ENCODE results near the gene ZNF419.
"Not testable (repeated sequence)": the region's sequence is repeated elsewhere in the genome, so short reads cannot be mapped to it uniquely, and the experiment has no call there.

The ZNF419 gene

DNA sequence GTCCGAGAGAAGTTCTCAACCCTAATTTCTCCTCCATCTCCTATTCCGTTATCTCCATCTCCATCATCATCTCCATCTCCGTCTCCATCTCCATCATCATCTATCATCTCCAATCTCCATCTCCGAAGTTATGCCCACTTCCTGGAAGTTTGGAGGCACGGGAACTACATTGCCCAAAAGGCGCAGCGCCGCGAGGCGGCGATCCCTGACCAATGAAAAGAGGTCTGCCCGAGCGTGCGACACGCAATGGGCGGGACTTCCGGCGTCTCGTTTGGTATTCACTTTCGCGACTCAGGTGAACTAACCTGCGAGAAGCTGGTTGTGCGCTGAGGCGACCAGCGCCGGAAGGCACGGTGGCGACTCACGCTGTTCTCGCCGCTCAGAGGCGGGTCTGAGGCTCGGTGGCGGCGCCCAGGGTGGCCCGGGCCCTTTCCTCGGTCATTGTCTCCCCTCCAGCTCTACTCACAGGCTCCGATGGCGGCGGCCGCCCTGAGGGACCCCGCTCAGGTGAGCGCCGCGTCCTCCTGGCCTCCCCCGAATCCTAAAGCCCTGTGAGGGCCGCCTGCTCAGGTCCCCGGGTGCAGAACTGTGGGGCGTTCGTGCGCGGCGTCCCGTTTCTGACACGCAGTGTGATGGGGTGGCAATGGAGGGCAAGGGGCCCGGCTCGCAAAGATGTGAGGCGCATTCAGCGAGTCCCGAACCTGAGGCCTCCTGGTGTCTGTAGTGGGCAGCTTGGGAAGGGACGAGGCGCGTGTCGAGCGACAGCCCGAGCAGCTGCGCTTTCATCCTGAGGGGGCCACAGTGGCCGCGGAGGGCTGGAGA lies at the start of gene ZNF419:
Gene ZNF419, plus strand, starts transcription at position 274 of the 822 bp plus-strand sequence. Its CDS starts 201 bp downstream, at position 475.
- H3K27me3 Mint-ChIP-seq: not testable (repeated sequence)
- peaks cover 37% of the 10 kb centered on the region for H3K36me3 Mint-ChIP-seq
- H3K9me3 Mint-ChIP-seq: peaks cover 28% of the 10 kb centered on the region
- H3K27ac Mint-ChIP-seq: peak within 1 kb of the TSS; percentile 83
- peak within 1 kb of the TSS; percentile 74 for H3K4me3 Mint-ChIP-seq
- H3K4me1 Mint-ChIP-seq: peaks cover 15% of the 10 kb centered on the region

DNA sequence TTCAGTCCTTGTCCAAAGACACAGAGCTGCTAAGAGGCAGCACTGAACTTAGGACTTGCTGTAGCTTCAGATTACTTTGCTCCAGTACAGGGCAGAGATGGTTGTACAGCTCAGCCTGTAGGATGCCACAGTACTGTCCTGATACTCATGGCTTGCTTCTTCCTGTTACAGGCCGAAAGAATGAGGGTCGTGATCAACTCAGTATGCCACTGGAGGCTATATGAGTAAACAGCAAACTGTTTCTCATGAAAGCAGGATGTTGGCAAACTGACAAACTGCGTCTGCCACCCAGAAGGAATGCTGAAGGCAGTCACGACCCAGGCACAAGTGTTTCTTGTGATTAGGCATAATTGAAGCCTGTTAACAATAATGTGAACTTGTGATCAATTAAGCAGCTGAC lies 49.6 kb upstream of the ZNF419 start:
- Mint-ChIP-seq H3K27me3 (no peaks in the 10 kb centered on the region), H3K27ac (no peak overlapping the region), H3K4me3 (no peak overlapping the region), H3K4me1 (peaks cover 38% of the 10 kb centered on the region), H3K9me3 (peaks cover 42% of the 10 kb centered on the region), H3K36me3 (peaks cover 56% of the 10 kb centered on the region)

DNA sequence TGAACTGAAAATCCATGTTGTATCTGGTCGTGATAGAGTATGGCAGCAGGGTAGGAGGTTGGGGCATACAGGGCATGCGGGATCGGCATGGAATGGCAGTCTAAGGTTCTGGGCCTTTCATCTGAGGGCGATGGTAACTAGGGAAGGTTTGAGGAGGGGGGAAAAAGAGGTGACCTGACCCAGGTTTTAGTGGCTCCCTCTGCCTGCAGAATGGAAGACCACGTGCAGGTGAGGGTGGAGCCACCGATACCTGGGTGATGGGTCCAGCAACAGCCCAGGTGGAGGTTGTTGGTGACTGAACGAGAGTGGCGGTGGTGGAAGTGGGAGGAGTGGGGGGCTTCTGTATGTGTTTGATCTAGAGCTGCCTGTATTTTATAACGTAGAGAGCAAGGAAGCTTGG lies 48.6 kb upstream of the ZNF419 start:
- peaks cover 66% of the 10 kb centered on the region for H3K36me3 Mint-ChIP-seq
- H3K4me3 Mint-ChIP-seq: no peak overlapping the region
- H3K9me3 Mint-ChIP-seq: peaks cover 43% of the 10 kb centered on the region
- no peak overlapping the region for H3K27ac Mint-ChIP-seq
- peaks cover 38% of the 10 kb centered on the region for H3K4me1 Mint-ChIP-seq
- no peaks in the 10 kb centered on the region for H3K27me3 Mint-ChIP-seq

DNA sequence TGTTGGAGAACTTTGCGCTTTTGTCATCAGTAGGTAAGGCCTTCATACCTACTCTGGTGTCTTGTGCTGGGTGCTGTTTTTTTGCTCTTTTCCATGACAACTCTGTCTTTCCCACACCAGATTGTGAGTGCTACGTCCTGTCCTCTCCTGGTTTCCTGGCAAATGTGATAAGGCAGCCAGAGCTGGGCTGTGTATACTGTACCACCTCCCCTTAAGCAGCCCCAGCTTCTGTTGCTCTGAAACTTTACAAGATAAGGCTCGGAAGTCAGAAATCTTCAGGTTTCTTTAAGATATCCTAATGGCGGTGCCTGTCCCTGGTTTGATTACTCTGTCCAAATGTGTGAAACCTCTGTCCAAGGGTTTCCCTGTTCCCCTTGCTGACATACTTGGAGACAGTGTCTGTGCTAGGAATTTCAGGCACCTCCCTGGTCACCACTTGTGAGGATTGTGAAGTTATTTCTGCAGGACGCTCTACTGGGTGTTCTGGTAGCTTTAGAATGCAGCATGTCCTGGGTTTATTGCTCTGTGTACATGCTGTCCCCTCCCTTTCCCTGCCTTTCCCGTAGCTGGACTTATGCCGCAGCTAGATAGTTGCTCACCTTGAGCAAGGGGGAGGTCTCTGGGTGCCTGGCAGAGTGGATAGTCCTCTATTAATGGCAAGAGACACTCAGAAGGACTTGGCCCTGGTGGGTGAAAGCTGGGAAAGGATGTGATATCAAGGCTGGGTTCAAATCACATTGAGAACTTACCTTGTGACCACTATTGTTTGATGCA lies 45.4 kb upstream of the ZNF419 start:
- no peaks in the 10 kb centered on the region for H3K27me3 Mint-ChIP-seq
- H3K27ac Mint-ChIP-seq: no peak overlapping the region
- no peak overlapping the region for H3K4me3 Mint-ChIP-seq
- peaks cover 15% of the 10 kb centered on the region for H3K4me1 Mint-ChIP-seq
- peaks cover 71% of the 10 kb centered on the region for H3K36me3 Mint-ChIP-seq
- peaks cover 44% of the 10 kb centered on the region for H3K9me3 Mint-ChIP-seq

DNA sequence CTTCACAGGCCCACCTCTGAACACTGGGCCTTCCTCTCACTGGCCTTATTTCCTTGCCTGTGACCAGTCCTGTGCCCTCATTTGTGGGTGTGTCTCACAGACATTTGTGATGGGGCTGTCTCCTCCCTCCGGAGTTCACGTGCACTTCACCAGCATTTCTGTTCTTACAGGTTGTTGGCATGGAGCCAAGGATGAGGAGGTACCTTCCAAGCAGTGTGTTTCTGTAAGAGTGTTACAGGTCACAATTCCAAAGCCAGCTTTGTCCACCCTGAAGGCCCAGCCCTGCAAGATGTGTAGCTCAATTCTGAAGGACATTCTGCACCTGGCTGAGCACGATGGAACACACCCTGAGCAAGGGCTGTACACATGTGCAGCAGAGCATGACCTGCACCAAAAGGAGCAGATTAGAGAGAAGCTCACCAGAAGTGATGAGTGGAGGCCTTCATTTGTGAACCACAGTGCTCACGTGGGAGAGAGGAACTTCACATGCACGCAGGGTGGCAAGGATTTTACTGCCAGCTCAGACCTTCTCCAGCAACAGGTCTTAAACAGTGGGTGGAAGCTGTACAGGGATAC lies 44.3 kb upstream of the ZNF419 start:
- peaks cover 67% of the 10 kb centered on the region for H3K36me3 Mint-ChIP-seq
- no peak overlapping the region for H3K4me3 Mint-ChIP-seq
- no peak overlapping the region for H3K27ac Mint-ChIP-seq
- peaks cover 43% of the 10 kb centered on the region for H3K9me3 Mint-ChIP-seq
- no peaks in the 10 kb centered on the region for H3K27me3 Mint-ChIP-seq
- peaks cover 15% of the 10 kb centered on the region for H3K4me1 Mint-ChIP-seq

GRCh38 chr19:57452307-57452706 lies 35.2 kb upstream of the ZNF419 start:
- H3K27ac Mint-ChIP-seq: no peak overlapping the region
- no peaks in the 10 kb centered on the region for H3K27me3 Mint-ChIP-seq
- peaks cover 27% of the 10 kb centered on the region for H3K9me3 Mint-ChIP-seq
- H3K4me3 Mint-ChIP-seq: no peak overlapping the region
- H3K4me1 Mint-ChIP-seq: no peaks in the 10 kb centered on the region
- peaks cover 42% of the 10 kb centered on the region for H3K36me3 Mint-ChIP-seq

DNA sequence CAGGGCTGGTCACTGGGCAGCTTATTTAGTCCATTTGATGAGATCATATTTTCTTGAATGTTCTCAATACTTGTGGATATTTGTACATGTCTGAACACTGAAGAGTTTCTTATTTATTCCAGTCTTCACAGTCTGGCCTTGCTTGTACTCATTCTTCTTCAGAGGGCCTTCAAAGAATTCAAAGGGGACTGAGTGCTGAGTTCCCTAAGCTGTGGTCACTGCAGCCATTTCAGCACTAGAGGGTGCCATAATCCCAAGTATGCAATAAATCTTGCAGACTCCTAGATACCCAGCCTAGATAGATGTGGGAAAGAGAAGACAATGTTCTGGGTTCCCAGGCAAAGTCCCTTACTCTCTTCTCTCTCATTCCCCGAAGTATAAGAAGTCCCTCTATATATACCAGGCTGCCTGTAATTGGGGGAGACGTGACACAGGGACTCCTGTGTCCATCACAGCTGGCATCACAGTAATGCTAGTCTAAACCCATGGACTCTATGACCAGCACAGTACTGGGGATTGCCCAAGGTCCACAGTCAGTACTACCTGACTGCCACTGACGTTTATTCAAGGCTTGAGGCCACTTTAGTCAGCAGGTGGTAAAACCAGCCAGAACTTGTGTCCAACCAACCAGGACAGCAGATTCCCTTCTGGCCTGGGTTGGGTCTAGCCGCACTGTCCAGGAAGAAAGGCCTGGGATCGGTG lies 21.7 kb upstream of the ZNF419 start:
- Mint-ChIP-seq H3K4me3 (no peak overlapping the region), H3K27me3 (no peaks in the 10 kb centered on the region), H3K9me3 (peaks cover 47% of the 10 kb centered on the region), H3K4me1 (no peaks in the 10 kb centered on the region), H3K27ac (no peak overlapping the region), H3K36me3 (peaks cover 45% of the 10 kb centered on the region)

- no peak overlapping the region for H3K27ac Mint-ChIP-seq
- H3K4me1 Mint-ChIP-seq: no peaks in the 10 kb centered on the region
- no peaks in the 10 kb centered on the region for H3K27me3 Mint-ChIP-seq
- peaks cover 50% of the 10 kb centered on the region for H3K9me3 Mint-ChIP-seq
- H3K36me3 Mint-ChIP-seq: peaks cover 46% of the 10 kb centered on the region
- H3K4me3 Mint-ChIP-seq: no peak overlapping the region
These were observed 21.1 kb upstream of the ZNF419 start for GRCh38 chr19:57466489-57466888.

DNA sequence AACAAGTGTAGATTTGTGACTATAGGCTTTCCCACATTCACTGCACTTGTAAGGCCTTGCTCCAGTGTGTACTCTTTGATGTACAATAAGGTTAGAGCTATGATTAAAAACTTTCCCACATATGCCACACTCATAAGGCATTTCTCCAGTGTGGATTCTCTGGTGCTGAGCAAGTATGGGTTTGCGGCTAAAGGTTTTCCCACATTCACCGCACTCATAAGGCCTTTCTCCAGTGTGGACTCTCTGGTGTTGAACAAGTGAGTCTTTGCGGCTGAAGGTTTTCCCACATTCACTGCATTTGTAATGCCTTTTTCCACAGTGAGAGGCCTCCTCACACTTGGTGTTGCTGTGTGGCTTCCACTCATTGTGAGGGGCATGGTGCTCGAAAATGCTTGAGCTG lies 13.9 kb upstream of the ZNF419 start:
- Mint-ChIP-seq H3K27me3 (no peaks in the 10 kb centered on the region), H3K4me1 (peaks cover 20% of the 10 kb centered on the region), H3K4me3 (no peak overlapping the region), H3K9me3 (peaks cover 54% of the 10 kb centered on the region), H3K36me3 (peaks cover 76% of the 10 kb centered on the region), H3K27ac (no peak overlapping the region)

DNA sequence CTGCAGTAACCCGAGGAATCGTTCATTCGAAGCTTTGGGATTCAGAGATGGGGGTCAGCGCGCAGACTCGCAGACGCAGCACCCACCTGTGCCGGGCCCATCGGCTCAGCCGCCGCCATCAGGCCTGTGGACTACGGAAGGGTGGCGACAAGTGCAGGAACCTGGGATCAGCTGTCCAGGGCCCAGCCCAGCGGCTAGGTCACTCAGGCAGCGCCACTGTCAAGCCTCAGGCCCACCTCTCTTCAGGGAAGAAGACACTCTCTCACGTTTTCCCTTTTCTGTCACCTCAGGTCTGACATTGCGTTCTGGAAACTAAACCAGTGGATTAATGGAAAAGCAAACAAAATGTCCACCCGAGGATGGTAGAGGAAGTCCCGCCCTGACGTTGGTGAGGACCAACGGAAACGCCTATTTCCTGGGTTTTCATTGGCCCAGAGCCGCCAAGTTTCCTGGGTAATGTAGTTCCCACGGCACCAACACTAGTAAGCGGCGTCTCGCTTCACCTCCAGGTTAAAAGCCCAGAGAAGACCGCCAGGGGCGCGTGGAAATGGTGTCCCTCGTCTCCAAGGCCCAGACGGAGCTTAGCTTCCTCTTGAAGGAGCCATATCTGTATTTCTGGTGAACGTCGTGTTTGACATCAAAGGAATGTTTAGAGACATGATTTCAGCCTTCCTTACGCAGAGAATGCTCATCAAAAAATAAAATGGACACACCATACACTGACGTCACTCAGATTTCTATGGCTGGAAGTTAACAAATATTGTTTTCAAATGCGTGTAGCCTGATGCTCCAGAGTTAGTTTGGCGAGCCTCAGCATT lies 10.2 kb upstream of the ZNF419 start, which contains the start of gene ZNF772:
Gene ZNF772, minus strand, starts transcription at position 376 of the 818 bp plus-strand sequence. Its CDS starts 257 bp downstream, at position 119.
- H3K27me3 Mint-ChIP-seq: no peaks in the 10 kb centered on the region
- peak within 1 kb of the TSS; percentile 97 for H3K4me3 Mint-ChIP-seq
- H3K27ac Mint-ChIP-seq: peak within 1 kb of the TSS; percentile 98
- H3K4me1 Mint-ChIP-seq: peaks cover 20% of the 10 kb centered on the region
- peaks cover 55% of the 10 kb centered on the region for H3K36me3 Mint-ChIP-seq
- peaks cover 43% of the 10 kb centered on the region for H3K9me3 Mint-ChIP-seq

DNA sequence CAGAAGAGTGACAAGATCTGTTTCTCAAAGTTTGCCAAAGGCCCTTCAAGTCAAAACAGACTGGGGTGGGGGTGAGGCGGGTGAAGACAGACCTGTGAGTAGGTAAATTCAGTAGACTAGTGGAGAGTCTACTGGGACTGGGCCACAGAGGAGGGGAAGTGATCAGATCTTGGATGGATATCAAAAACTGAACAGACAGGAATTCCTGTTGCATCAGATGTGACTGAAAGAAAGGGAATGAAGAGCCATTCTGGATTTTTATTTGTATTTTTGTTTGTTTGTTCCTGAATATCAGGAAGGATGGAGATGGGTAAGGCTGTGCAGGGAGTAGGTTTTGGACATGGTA lies 722 bp downstream of the ZNF419 start:
- Mint-ChIP-seq H3K4me3 (peak overlapping the region; percentile 74), H3K9me3 (peaks cover 31% of the 10 kb centered on the region), H3K27ac (peak overlapping the region; percentile 62), H3K4me1 (peaks cover 15% of the 10 kb centered on the region), H3K36me3 (peaks cover 43% of the 10 kb centered on the region)
- H3K27me3 Mint-ChIP-seq: not testable (repeated sequence)

DNA sequence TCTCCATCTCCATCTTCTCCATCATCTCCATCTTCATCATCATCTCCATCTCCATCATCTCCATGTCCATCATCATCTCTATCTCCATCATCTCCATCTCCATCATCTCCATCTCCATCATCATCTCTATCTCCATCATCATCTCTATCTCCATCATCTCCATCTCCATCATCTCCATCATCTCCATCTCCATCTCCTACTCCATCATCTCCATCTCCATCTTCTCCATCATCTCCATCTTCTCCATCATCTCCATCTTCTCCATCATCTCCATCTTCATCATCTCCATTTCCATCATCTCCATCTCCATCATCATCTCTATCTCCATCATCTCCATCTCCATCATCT lies 11.8 kb downstream of the ZNF419 start:
- Mint-ChIP-seq H3K36me3 (peaks cover 47% of the 10 kb centered on the region), H3K4me3 (peak overlapping the region; percentile 93), H3K9me3 (peaks cover 28% of the 10 kb centered on the region), H3K27ac (peak overlapping the region; percentile 96), H3K4me1 (peaks cover 36% of the 10 kb centered on the region)
- not testable (repeated sequence) for H3K27me3 Mint-ChIP-seq

DNA sequence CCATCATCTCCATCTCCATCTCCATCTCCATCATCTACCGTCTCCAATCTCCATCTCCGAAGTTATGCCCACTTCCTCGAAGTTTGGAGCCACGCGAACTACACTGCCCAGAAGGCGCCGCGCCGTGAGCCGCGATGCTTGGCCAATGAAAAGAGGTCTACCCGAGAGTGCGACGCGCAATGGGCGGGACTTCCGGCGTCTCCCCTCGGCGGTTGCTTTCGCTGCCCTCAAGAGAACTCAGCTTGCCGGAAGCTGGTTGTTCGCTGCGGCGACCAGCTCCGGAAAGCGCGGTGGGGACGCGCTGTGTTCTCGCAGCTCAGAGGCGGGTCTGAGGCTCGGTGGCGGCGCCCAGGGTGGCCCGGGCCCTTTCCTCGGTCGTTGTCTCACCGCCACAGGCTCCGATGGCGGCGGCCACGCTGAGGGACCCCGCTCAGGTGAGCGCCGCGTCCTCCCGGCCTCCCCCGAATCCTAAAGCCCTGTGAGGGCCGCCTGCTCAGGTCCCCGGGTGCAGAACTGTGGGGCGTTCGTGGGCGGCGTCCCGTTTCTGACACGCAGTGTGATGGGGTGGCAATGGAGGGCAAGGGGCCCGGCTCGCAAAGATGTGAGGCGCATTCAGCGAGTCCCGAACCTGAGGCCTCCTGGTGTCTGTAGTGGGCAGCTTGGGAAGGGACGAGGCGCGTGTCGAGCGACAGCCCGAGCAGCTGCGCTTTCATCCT lies 12.3 kb downstream of the ZNF419 start, which contains the start of gene ZNF773:
Gene ZNF773, plus strand, starts transcription at position 259 of the 716 bp plus-strand sequence. Its CDS starts 143 bp downstream, at position 402.
- Mint-ChIP-seq H3K36me3 (peaks cover 46% of the 10 kb centered on the region), H3K4me1 (peaks cover 36% of the 10 kb centered on the region), H3K27ac (peak within 1 kb of the TSS; percentile 96), H3K9me3 (peaks cover 28% of the 10 kb centered on the region), H3K4me3 (peak within 1 kb of the TSS; percentile 93)
- H3K27me3 Mint-ChIP-seq: not testable (repeated sequence)

DNA sequence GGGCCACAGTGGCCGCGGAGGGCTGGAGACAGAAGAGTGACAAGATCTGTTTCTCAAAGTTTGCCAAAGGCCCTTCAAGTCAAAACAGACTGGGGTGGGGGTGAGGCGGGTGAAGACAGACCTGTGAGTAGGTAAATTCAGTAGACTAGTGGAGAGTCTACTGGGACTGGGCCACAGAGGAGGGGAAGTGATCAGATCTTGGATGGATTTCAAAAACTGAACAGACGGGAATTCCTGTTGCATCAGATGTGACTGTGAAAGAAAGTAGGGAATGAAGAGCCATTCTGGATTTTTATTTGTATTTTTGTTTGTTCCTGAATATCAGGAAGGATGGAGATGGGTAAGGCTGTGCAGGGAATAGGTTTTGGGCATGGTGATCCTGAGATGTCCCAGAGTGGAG lies 12.8 kb downstream of the ZNF419 start:
- H3K27ac Mint-ChIP-seq: peak overlapping the region; percentile 80
- peaks cover 36% of the 10 kb centered on the region for H3K4me1 Mint-ChIP-seq
- not testable (repeated sequence) for H3K27me3 Mint-ChIP-seq
- peaks cover 46% of the 10 kb centered on the region for H3K36me3 Mint-ChIP-seq
- H3K9me3 Mint-ChIP-seq: peaks cover 28% of the 10 kb centered on the region
- H3K4me3 Mint-ChIP-seq: peak overlapping the region; percentile 93
